Measurements from ENCODE around the gene SCAPER.

The SCAPER gene

DNA sequence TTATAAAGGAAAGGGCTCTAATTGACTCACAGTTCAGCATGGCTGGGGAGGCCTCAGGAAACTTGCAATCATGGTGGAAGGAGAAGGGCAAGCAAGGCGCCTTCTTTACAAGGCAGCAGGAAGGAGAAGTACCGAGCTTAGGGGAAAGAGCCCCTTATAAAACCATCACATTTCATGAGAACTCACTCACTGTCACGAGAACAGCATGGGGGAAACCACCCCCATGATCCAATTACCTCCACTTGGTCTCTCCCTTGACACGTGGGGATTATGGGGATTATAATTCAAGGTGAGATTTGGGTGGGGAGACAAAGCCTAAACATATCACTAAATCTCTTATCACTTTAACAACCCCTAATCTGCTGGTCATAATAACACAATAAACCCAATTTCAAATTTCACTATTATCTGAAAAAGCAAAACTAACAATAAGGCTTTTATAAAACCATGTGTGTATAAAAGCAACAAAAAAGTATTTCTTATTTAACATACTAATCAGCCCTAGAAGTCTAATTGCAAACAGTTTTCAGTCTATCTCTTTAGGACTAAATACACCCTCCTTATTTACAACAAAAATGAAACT is 43.2 kb downstream of the SCAPER start:
- no peak for TF ChIP-seq FOXP2 (optimal IDR thresholded peaks at IDR 0.05; ENCODE audit: borderline replicate concordance, extremely low read depth, extremely low read length, insufficient read depth)
- no peak for TF ChIP-seq SIN3A (IDR thresholded peaks at IDR 0.05; ENCODE audit: borderline replicate concordance, insufficient read depth, low read length)
- TF ChIP-seq, protein P1, sequence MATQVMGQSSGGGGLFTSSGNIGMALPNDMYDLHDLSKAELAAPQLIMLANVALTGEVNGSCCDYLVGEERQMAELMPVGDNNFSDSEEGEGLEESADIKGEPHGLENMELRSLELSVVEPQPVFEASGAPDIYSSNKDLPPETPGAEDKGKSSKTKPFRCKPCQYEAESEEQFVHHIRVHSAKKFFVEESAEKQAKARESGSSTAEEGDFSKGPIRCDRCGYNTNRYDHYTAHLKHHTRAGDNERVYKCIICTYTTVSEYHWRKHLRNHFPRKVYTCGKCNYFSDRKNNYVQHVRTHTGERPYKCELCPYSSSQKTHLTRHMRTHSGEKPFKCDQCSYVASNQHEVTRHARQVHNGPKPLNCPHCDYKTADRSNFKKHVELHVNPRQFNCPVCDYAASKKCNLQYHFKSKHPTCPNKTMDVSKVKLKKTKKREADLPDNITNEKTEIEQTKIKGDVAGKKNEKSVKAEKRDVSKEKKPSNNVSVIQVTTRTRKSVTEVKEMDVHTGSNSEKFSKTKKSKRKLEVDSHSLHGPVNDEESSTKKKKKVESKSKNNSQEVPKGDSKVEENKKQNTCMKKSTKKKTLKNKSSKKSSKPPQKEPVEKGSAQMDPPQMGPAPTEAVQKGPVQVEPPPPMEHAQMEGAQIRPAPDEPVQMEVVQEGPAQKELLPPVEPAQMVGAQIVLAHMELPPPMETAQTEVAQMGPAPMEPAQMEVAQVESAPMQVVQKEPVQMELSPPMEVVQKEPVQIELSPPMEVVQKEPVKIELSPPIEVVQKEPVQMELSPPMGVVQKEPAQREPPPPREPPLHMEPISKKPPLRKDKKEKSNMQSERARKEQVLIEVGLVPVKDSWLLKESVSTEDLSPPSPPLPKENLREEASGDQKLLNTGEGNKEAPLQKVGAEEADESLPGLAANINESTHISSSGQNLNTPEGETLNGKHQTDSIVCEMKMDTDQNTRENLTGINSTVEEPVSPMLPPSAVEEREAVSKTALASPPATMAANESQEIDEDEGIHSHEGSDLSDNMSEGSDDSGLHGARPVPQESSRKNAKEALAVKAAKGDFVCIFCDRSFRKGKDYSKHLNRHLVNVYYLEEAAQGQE (IDR thresholded peaks at IDR 0.05; ENCODE audit: insufficient read depth in 1 of 2, low read depth in 2 of 2, low read length in 2 of 2) = no peak
- no peak for TF ChIP-seq POLR2AphosphoS5 (IDR thresholded peaks at IDR 0.05; ENCODE audit: low read depth, low read length)
- no peak for TF ChIP-seq TAF1 (IDR thresholded peaks at IDR 0.05; ENCODE audit: borderline replicate concordance, insufficient read depth, low read length)

DNA sequence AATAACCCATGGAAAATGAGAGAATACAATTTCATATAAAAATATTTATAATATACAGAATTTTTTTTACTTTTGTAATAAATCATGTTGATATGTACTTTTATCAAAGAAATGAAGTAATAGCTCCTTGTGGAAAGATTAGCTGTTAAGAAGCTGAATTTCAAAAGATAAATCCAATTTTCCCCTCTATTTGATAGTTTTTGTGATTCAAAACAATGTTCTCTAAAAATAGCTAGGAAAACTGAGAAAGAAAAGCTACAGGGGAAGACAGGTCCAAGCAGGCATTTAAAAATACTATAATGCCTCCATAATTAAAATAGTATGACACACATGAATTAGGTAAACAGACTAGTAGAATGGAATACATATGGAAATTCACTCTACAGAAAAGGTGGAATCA is 44.9 kb downstream of the SCAPER start:
- no peak for TF ChIP-seq FOXP2 (optimal IDR thresholded peaks at IDR 0.05; ENCODE audit: borderline replicate concordance, extremely low read depth, extremely low read length, insufficient read depth)
- no peak for TF ChIP-seq TAF1 (IDR thresholded peaks at IDR 0.05; ENCODE audit: borderline replicate concordance, insufficient read depth, low read length)
- TF ChIP-seq, protein P1 (IDR thresholded peaks at IDR 0.05; ENCODE audit: insufficient read depth in 1 of 2, low read depth in 2 of 2, low read length in 2 of 2) = no peak
- no peak for TF ChIP-seq POLR2AphosphoS5 (IDR thresholded peaks at IDR 0.05; ENCODE audit: low read depth, low read length)
- TF ChIP-seq SIN3A (IDR thresholded peaks at IDR 0.05; ENCODE audit: borderline replicate concordance, insufficient read depth, low read length) = no peak

DNA sequence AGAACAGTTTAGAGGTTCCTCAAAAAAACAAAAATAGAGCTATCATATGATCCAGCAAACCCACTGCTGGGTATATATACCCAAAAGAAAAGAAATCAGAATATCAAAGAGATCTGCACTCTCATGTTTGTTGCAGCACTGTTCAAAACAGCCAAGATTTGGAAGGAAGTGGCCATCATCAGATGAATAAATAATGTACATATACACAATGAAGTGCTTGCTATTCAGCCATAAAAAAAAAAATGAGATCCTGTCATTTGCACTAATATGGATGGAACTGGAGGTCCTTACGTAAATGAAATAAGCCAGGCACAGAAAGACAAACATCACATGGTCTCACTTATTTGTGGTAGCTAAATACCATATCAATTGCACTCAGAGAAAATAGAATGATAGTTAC is 58.4 kb downstream of the SCAPER start:
- TF ChIP-seq SIN3A (IDR thresholded peaks at IDR 0.05; ENCODE audit: borderline replicate concordance, insufficient read depth, low read length) (no peak), FOXP2 (optimal IDR thresholded peaks at IDR 0.05; ENCODE audit: borderline replicate concordance, extremely low read depth, extremely low read length, insufficient read depth) (no peak), POLR2AphosphoS5 (IDR thresholded peaks at IDR 0.05; ENCODE audit: low read depth, low read length) (no peak), TAF1 (IDR thresholded peaks at IDR 0.05; ENCODE audit: borderline replicate concordance, insufficient read depth, low read length) (no peak)
- TF ChIP-seq, protein P1 (IDR thresholded peaks at IDR 0.05; ENCODE audit: insufficient read depth in 1 of 2, low read depth in 2 of 2, low read length in 2 of 2) = no peak

DNA sequence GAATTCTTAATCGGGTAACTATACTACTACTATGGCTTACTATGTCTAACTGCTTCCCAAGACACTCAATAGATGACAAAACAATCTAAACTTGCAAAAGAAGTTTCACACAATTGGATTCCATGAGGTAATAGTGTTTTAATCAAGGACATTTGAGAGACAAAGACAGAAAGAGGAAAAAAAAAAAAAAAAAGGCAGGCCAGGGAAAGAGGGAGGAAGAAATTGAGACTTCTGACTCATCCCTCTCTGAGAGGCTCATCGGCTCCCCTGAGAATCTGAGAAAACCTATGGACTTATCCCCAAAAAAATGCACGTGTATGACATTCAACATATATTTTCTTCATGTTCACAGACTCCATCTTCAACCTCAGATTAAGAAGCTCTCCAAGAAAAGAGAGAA is 61.0 kb downstream of the SCAPER start:
- TF ChIP-seq TAF1 (IDR thresholded peaks at IDR 0.05; ENCODE audit: borderline replicate concordance, insufficient read depth, low read length) = no peak
- no peak for TF ChIP-seq POLR2AphosphoS5 (IDR thresholded peaks at IDR 0.05; ENCODE audit: low read depth, low read length)
- TF ChIP-seq SIN3A (IDR thresholded peaks at IDR 0.05; ENCODE audit: borderline replicate concordance, insufficient read depth, low read length) = no peak
- TF ChIP-seq FOXP2 (optimal IDR thresholded peaks at IDR 0.05; ENCODE audit: borderline replicate concordance, extremely low read depth, extremely low read length, insufficient read depth) = no peak
- TF ChIP-seq, protein P1 (IDR thresholded peaks at IDR 0.05; ENCODE audit: insufficient read depth in 1 of 2, low read depth in 2 of 2, low read length in 2 of 2) = no peak

Data from PFSK-1 (cell line).